Natural killer cell (primary cell): ENCODE measurements around the gene SERGEF. TPM values are rescaled to one million over a fixed set of nuclear protein-coding genes. Genes with fewer than 3 reads are reported as not detected.

Source experiments
- ATAC-seq, 3 donors: fragments of 150-1000 bp in 2 of 3; fragments of 200-7000 bp in 1 of 3; cut with Tn5 transposase; 1 replicate in 1 of 3; 2 replicates in 2 of 3; pipeline ENCODE4 v1.10.0; 2021; ENCODE audit warnings: mild to moderate bottlenecking in 2 of 3, moderate library complexity in 2 of 3
- DNase-seq, 2 donors: peaks; one replicate each; pipeline versions ENCODE4 v3.0.0 to v3.0.0-alpha.2; 2013 to 2021; ENCODE audit warnings: mixed read lengths in 1 of 2
- H3K27ac ChIP-seq: one replicate; pipeline ENCODE4 v1.5.1; 2013; ENCODE audit warnings: mild to moderate bottlenecking, low read length
- H3K27me3 ChIP-seq: one replicate; pipeline ENCODE4 v1.6.1; 2013; ENCODE audit warnings: low read length; ENCODE audit not compliant: control insufficient read depth, insufficient read depth
- H3K36me3 ChIP-seq: one replicate; pipeline ENCODE4 v1.6.1; 2013; ENCODE audit warnings: low read length; ENCODE audit not compliant: control insufficient read depth, insufficient read depth
- H3K4me1 ChIP-seq: one replicate; pipeline ENCODE4 v1.6.1; 2013; ENCODE audit warnings: low read length; ENCODE audit not compliant: control insufficient read depth, insufficient read depth
- H3K4me3 ChIP-seq: one replicate; pipeline ENCODE4 v1.5.1; 2013; ENCODE audit warnings: low read length
- H3K9me3 ChIP-seq: one replicate; pipeline ENCODE4 v1.6.1; 2013; ENCODE audit warnings: low read length; ENCODE audit not compliant: control insufficient read depth, insufficient read depth
- H3K27ac Mint-ChIP-seq, 2 donors: one replicate each; pipeline ENCODE4 v1.8.0; 2022; ENCODE audit warnings: mild to moderate bottlenecking in 2 of 2, mixed read lengths in 2 of 2, moderate library complexity in 1 of 2
- H3K27me3 Mint-ChIP-seq, 2 donors: one replicate each; pipeline ENCODE4 v1.8.0; 2022; ENCODE audit warnings: low read depth in 2 of 2, mixed read lengths in 2 of 2
- H3K36me3 Mint-ChIP-seq: one replicate; pipeline ENCODE4 v1.8.0; 2022; ENCODE audit warnings: mixed read lengths
- H3K4me1 Mint-ChIP-seq, 2 donors: one replicate each; pipeline ENCODE4 v1.8.0; 2022; ENCODE audit warnings: mixed read lengths in 2 of 2
- H3K4me3 Mint-ChIP-seq: one replicate; pipeline ENCODE4 v1.8.0; 2022; ENCODE audit warnings: mild to moderate bottlenecking, moderate library complexity, mixed read lengths
- H3K9me3 Mint-ChIP-seq, 2 donors: one replicate each; pipeline ENCODE4 v1.8.0; 2022; ENCODE audit warnings: mixed read lengths in 2 of 2
- WGBS: methylation state at CpG from one replicate; pipeline ENCODE4 v1.1.7; 2013; ENCODE audit warnings: missing lambda C conversion rate; ENCODE audit not compliant: insufficient coverage; 5-methylcytosine and 5-hydroxymethylcytosine counted together
- intact Hi-C: fragments of 100-400 bp; cut with micrococcal nuclease; formaldehyde crosslinking; loops from one replicate; pipeline ENCODE4 v1.14.2; 2022
- total RNA-seq, 4 donors: library from RNA; stranded (reverse); fragments of 120-200 nt in 1 of 4; gene quantifications; one replicate each; pipeline versions ENCODE4 v1.2.3 to v1.2.4, GENCODE V29; 2013 to 2022
- TF ChIP-seq, protein P1 (sequence below): fragments of 200-600 bp; IDR thresholded peaks from one replicate; pipeline ENCODE4 v1.8.0; 2022; ENCODE audit warnings: antibody characterized with exemption

The SERGEF gene
- total RNA-seq, 3 donors from 2014 or later (not counting 1 experiment from before 2014, with no cell fraction given): 67.5 to 78.6 (median 69.4) TPM

DNA sequence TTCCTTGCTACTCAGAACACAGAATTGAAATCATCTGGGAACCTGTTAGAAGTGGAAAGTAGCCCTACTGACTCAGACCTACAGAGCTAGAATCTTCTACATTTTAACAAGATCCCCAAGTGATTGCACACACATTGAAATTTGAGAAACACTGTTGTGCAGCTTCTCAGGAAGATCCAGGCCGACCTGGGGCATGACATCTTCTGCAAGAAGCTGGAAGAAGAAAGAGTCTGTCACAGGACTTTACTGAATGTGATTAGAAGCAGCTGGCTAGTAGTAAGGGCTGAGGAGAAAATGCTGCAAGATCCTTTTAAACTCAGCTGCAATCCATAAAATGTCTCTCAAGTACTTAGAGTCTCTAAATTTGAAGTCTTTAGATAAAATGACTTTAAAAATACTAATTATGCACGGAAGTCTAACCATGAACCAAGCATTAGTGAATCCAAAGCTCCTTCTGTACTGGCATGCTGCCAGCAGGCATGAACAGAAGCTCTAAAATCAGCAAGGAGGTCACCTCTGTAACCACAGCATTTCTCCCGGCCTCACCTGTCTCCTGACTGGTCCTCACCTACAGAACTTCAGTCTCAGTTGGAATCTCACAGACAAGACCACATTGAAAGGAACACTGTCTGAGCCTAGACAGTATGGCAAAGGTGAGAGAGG lies 85.0 kb downstream of the SERGEF start:
- intact Hi-C loops: no loop called here
- Mint-ChIP-seq H3K27ac (no peak overlapping the region), H3K36me3 (peaks cover 14% of the 10 kb centered on the region), H3K9me3 (peaks cover 3% of the 10 kb centered on the region in 2 donors), H3K4me1 (peaks cover 9 to 40% of the 10 kb centered on the region in 2 donors), H3K27me3 (no peaks in the 10 kb centered on the region), H3K4me3 (no peak overlapping the region)
- Histone ChIP-seq H3K9me3 (peaks cover 2% of the 10 kb centered on the region), H3K4me1 (no peaks in the 10 kb centered on the region), H3K27me3 (no peaks in the 10 kb centered on the region), H3K27ac (no peak overlapping the region), H3K36me3 (peaks cover 11% of the 10 kb centered on the region), H3K4me3 (no peak overlapping the region)
- no peak for DNase-seq
- WGBS: 87% methylated on average over 3 of the region's 3 CpGs
- TF ChIP-seq, protein P1, sequence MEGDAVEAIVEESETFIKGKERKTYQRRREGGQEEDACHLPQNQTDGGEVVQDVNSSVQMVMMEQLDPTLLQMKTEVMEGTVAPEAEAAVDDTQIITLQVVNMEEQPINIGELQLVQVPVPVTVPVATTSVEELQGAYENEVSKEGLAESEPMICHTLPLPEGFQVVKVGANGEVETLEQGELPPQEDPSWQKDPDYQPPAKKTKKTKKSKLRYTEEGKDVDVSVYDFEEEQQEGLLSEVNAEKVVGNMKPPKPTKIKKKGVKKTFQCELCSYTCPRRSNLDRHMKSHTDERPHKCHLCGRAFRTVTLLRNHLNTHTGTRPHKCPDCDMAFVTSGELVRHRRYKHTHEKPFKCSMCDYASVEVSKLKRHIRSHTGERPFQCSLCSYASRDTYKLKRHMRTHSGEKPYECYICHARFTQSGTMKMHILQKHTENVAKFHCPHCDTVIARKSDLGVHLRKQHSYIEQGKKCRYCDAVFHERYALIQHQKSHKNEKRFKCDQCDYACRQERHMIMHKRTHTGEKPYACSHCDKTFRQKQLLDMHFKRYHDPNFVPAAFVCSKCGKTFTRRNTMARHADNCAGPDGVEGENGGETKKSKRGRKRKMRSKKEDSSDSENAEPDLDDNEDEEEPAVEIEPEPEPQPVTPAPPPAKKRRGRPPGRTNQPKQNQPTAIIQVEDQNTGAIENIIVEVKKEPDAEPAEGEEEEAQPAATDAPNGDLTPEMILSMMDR: no peak
- ATAC-seq: no peak

DNA sequence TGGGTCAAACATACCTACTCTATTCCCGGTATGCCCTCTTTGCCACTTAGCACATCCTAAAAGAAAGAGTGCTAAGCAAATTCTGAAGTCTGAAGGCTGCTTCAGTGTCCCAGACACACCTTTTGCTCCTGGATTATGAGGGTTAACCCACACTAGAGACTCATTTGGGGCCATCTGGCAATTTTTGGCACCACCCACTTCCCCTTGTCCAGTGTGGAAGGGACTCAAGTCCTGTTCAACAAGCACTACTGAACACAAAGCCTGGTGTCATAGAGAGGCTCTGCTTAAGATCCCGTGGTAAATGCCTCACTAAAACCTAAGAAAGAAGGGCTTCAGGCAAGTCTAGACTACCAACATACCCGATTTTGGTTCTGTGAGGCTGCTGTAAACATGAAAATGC lies 85.8 kb downstream of the SERGEF start:
- intact Hi-C loops: no loop called here
- Histone ChIP-seq H3K4me3 (no peak overlapping the region), H3K36me3 (peaks cover 14% of the 10 kb centered on the region), H3K27ac (no peak overlapping the region), H3K4me1 (no peaks in the 10 kb centered on the region), H3K9me3 (no peaks in the 10 kb centered on the region), H3K27me3 (no peaks in the 10 kb centered on the region)
- Mint-ChIP-seq H3K27me3 (no peaks in the 10 kb centered on the region), H3K4me3 (no peak overlapping the region), H3K36me3 (peaks cover 6% of the 10 kb centered on the region), H3K27ac (no peak overlapping the region), H3K4me1 (peaks cover 6 to 35% of the 10 kb centered on the region in 2 donors), H3K9me3 (no peaks in the 10 kb centered on the region)
- no peak for DNase-seq
- ATAC-seq: no peak
- WGBS: 93% methylated on average over 3 of the region's 3 CpGs
- TF ChIP-seq, protein P1: no peak

DNA sequence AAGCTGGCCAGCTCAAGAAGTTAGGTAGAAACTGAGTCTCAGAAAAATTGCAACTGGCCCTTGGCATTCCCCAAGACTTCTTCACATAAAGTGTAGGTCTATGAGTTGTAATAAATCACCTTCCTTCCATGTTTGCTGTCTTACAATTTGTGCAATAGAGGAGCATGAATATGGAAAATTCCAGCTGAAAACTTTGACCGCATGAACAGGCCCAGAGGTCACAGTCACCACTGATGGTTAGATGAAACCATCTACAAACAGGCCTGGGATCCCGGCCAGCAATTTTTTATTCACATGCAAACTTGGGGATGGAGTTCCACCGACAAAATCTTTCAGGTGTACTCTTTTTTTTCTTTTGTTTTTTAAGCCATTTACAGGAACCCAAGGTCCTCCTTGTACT lies 88.1 kb downstream of the SERGEF start:
- H3K27ac Mint-ChIP-seq: no peak overlapping the region
- Histone ChIP-seq H3K4me1 (no peaks in the 10 kb centered on the region), H3K27me3 (no peaks in the 10 kb centered on the region), H3K36me3 (peaks cover 14% of the 10 kb centered on the region), H3K9me3 (no peaks in the 10 kb centered on the region), H3K27ac (no peak overlapping the region), H3K4me3 (no peak overlapping the region)
- WGBS: 100% methylated on average over 3 of the region's 3 CpGs
- no peak overlapping the region for H3K4me3 Mint-ChIP-seq
- no peaks in the 10 kb centered on the region for H3K27me3 Mint-ChIP-seq
- TF ChIP-seq, protein P1: no peak
- DNase-seq: no peak
- H3K9me3 Mint-ChIP-seq: no peaks in the 10 kb centered on the region
- ATAC-seq: no peak
- peaks cover 0 to 35% of the 10 kb centered on the region in 2 donors for H3K4me1 Mint-ChIP-seq
- no peaks in the 10 kb centered on the region for H3K36me3 Mint-ChIP-seq
- intact Hi-C loops: no loop called here

DNA sequence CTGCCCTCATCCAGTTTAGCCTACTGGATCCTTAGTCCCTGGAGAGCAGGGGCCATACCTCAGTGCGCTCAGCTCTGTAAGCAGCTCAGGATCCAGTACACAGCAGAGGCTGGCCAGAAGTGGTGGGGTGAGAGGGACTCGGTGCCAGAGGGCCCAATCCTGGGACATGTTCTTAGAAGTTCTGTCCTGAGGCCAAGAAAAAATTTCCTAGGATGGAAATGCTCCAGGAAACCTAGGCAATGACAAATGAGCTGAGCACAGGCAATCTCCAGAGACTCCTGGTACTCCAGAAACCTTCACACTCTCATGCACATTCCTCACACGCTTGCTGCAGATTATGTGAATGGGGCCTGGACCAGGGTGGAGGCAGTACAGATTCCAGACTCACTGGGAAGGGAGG lies 89.6 kb downstream of the SERGEF start:
- Mint-ChIP-seq H3K9me3 (no peaks in the 10 kb centered on the region), H3K4me1 (peaks cover 0 to 35% of the 10 kb centered on the region in 2 donors), H3K27me3 (no peaks in the 10 kb centered on the region), H3K36me3 (no peaks in the 10 kb centered on the region), H3K27ac (no peak overlapping the region), H3K4me3 (no peak overlapping the region)
- Histone ChIP-seq H3K4me3 (no peak overlapping the region), H3K27me3 (no peaks in the 10 kb centered on the region), H3K27ac (no peak overlapping the region), H3K36me3 (peaks cover 14% of the 10 kb centered on the region), H3K9me3 (no peaks in the 10 kb centered on the region), H3K4me1 (no peaks in the 10 kb centered on the region)
- ATAC-seq (no peak), DNase-seq (no peak)
- TF ChIP-seq, protein P1: no peak
- WGBS: 97% methylated on average over 3 of the region's 3 CpGs
- intact Hi-C loops: no loop called here
